ENCODE data around the gene PTPRA. TPM values are rescaled to one million over a fixed set of nuclear protein-coding genes. Genes with fewer than 3 reads are reported as not detected.

PTPRA gene
- total and polyA plus RNA-seq, 2 of the 13 experiments (the other 11 are each of a cell fraction or from before 2014, with no cell fraction given): 47.2 to 127 TPM

DNA sequence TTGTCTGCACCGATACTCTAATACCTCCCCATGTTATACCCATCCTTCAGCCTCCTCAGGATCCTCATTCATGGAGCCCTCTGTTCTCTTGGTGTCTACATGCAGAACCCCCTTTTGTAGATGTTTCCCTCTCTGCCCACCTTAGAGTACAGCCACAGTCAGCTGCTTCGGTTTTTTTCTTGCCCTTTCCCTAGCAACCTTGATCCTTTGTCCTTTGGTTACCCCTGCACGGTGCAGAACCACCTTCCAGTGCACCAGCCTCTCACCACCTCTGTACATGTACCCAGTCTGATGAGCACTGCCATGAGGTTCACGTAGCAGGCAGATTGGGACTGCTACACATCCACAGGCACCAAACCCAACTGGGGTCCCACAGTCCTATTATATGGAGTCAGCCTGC, 25.5 kb upstream of the PTPRA start (continued):
- TF ChIP-seq ARNT2 (CRISPR knock-in tag; IDR thresholded peaks at IDR 0.05; ENCODE audit: low read depth): no peak
- TF ChIP-seq FOXJ3 (CRISPR knock-in tag; IDR thresholded peaks at IDR 0.05; ENCODE audit: borderline replicate concordance): no peak
- TF ChIP-seq MEIS2 (CRISPR knock-in tag; IDR thresholded peaks at IDR 0.05): no peak
- TF ChIP-seq, protein P1, sequence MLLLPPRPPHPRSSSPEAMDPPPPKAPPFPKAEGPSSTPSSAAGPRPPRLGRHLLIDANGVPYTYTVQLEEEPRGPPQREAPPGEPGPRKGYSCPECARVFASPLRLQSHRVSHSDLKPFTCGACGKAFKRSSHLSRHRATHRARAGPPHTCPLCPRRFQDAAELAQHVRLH (CRISPR knock-in tag; IDR thresholded peaks at IDR 0.05; ENCODE audit: borderline replicate concordance, low read depth): no peak
- no peak for TF ChIP-seq GPN1 (CRISPR knock-in tag; IDR thresholded peaks at IDR 0.05; ENCODE audit: borderline replicate concordance)
- TF ChIP-seq ZNF564 (CRISPR knock-in tag; IDR thresholded peaks at IDR 0.05): no peak
- no peak for TF ChIP-seq ZNF10 (CRISPR knock-in tag; IDR thresholded peaks at IDR 0.05; ENCODE audit: borderline replicate concordance, low read depth)
- no peak for TF ChIP-seq ZNF24 (IDR thresholded peaks at IDR 0.05)

DNA sequence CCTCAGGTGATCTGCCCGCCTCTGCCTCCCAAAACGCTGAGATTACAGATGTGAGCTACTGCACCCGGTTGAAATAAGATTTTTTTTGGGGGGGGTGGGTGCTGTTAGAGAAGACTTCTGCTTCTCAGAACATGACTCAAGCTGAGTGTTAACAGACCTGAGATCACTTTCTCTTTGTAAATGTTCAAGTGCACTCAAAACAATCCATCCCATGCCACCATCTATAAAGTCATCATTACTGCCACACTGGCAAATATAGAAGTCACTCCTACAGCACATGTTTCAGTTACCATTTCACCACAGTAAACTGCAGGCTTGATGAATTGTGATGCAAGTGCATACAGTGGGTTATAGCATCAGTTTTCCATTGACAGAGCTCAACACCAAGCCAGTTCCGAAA, 23.8 kb upstream of the PTPRA start:
- WGBS (ENCODE audit: low lambda C conversion rate): 87% methylated on average over 4 of the region's 4 CpGs
- Histone ChIP-seq H3K4me3 (replicated peaks in 1 of 3; ENCODE audit: insufficient read depth in 1 of 3, low read depth in 2 of 3, low read length in 3 of 3) (no peak overlapping the region), H3K9me3 (ENCODE audit: low read length) (no peaks in the 10 kb centered on the region), H4K20me1 (ENCODE audit: insufficient read depth, low read length) (no peaks in the 10 kb centered on the region), H3K27me3 (ENCODE audit: control insufficient read depth in 1 of 2, insufficient read depth in 2 of 2, low read length in 2 of 2) (no peaks in the 10 kb centered on the region), H3K79me2 (ENCODE audit: insufficient read depth, low read length) (no peaks in the 10 kb centered on the region), H3K4me2 (ENCODE audit: low read depth, low read length) (no peak overlapping the region), H3K9ac (ENCODE audit: insufficient read depth, low read depth, low read length) (no peak overlapping the region), H2AFZ (ENCODE audit: low read length) (no peak overlapping the region), H3K4me1 (ENCODE audit: insufficient read depth, low read length) (no peaks in the 10 kb centered on the region), H3K36me3 (replicated peaks in 1 of 2; ENCODE audit: control insufficient read depth in 1 of 2, insufficient read depth in 2 of 2, low read length in 2 of 2) (no peaks in the 10 kb centered on the region), H3K27ac (ENCODE audit: extremely low read length, insufficient read depth, low read length) (no peak overlapping the region)
- no peak for ATAC-seq
- in situ Hi-C loops (cut with HindIII; ENCODE audit: extremely low pct_ligation_motif_present, low pct_unique_long_range_greater_than_20kb) (loop anchor here (10.0 kb wide), 1 partner anchor 95 kb away; no protein-coding TSS in a partner anchor), intact Hi-C loops (cut with micrococcal nuclease; ENCODE audit: unreplicated experiment) (no loop called here)
- ChIA-PET POLR2A (interaction anchor here (0.9 kb wide), 2 partner anchors 9 to 10 kb away, joined by 3 read pairs; partner anchors contain the start of genes PCED1A and VPS16), CTCF (ENCODE audit: low intra/inter-chr PET ratio, low total read pairs) (no interaction called here)
- DNase-seq (ENCODE audit: low spot score): no peak
- no peak for FAIRE-seq
- BruUV-seq (replicated peaks): no TSS peak
- TF ChIP-seq XBP1 (CRISPR knock-in tag; IDR thresholded peaks at IDR 0.05): no peak
- TF ChIP-seq ZNF282 (IDR thresholded peaks at IDR 0.05; ENCODE audit: partially characterized antibody): no peak
- TF ChIP-seq ZNF317 (CRISPR knock-in tag; IDR thresholded peaks at IDR 0.05): no peak
- TF ChIP-seq SMAD3 (CRISPR knock-in tag; IDR thresholded peaks at IDR 0.05): no peak
- TF ChIP-seq CEBPB (IDR thresholded peaks at IDR 0.05; ENCODE audit: borderline replicate concordance, low read depth, low read length): no peak
- no peak for TF ChIP-seq ZNF354B (CRISPR knock-in tag; IDR thresholded peaks at IDR 0.05)
- no peak for TF ChIP-seq TP53 (CRISPR knock-in tag; conservative IDR thresholded peaks at IDR 0.05)
- no peak for TF ChIP-seq ZNF17 (CRISPR knock-in tag; IDR thresholded peaks at IDR 0.05)
- TF ChIP-seq, protein P2, sequence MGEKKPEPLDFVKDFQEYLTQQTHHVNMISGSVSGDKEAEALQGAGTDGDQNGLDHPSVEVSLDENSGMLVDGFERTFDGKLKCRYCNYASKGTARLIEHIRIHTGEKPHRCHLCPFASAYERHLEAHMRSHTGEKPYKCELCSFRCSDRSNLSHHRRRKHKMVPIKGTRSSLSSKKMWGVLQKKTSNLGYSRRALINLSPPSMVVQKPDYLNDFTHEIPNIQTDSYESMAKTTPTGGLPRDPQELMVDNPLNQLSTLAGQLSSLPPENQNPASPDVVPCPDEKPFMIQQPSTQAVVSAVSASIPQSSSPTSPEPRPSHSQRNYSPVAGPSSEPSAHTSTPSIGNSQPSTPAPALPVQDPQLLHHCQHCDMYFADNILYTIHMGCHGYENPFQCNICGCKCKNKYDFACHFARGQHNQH (CRISPR knock-in tag; IDR thresholded peaks at IDR 0.05): no peak
- TF ChIP-seq, protein P3, sequence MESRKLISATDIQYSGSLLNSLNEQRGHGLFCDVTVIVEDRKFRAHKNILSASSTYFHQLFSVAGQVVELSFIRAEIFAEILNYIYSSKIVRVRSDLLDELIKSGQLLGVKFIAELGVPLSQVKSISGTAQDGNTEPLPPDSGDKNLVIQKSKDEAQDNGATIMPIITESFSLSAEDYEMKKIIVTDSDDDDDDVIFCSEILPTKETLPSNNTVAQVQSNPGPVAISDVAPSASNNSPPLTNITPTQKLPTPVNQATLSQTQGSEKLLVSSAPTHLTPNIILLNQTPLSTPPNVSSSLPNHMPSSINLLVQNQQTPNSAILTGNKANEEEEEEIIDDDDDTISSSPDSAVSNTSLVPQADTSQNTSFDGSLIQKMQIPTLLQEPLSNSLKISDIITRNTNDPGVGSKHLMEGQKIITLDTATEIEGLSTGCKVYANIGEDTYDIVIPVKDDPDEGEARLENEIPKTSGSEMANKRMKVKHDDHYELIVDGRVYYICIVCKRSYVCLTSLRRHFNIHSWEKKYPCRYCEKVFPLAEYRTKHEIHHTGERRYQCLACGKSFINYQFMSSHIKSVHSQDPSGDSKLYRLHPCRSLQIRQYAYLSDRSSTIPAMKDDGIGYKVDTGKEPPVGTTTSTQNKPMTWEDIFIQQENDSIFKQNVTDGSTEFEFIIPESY (CRISPR knock-in tag; IDR thresholded peaks at IDR 0.05): no peak
- TF ChIP-seq DNMT3B (CRISPR knock-in tag; conservative IDR thresholded peaks at IDR 0.05): no peak
- TF ChIP-seq ZNF543 (CRISPR knock-in tag; IDR thresholded peaks at IDR 0.05): no peak
- TF ChIP-seq ZNF674 (CRISPR knock-in tag; IDR thresholded peaks at IDR 0.05; ENCODE audit: low read depth): no peak
- no peak for TF ChIP-seq ZNF431 (CRISPR knock-in tag; IDR thresholded peaks at IDR 0.05; ENCODE audit: borderline replicate concordance, low read depth)
- TF ChIP-seq SMARCE1 (IDR thresholded peaks at IDR 0.05; ENCODE audit: borderline replicate concordance): no peak
